HepG2 (cell line): ENCODE data around the gene HOXC4. TPM values are rescaled to one million over a fixed set of nuclear protein-coding genes. Genes with fewer than 3 reads are reported as not detected.

Experiments used
- ATAC-seq: fragments of 200-7000 bp; cut with Tn5 transposase; 3 replicates; pipeline ENCODE4 v1.9.1; 2020; ENCODE audit warnings: mild to moderate bottlenecking, moderate library complexity
- BruUV-seq: library from RNA; stranded (reverse); fragments of 400-500 nt; replicated peaks from 2 replicates; lab custom pipeline; 2021; lab: Mats Ljungman, UMichigan
- CTCF ChIA-PET: fragments of 300-600 bp; formaldehyde crosslinking; extraction: SDS; loops from one replicate; lab custom pipeline; 2021; ENCODE audit warnings: low total read pairs, inconsistent platforms, low intra/inter-chr PET ratio; lab: Yijun Ruan, JAX
- POLR2A ChIA-PET: fragments of 350-600 bp; sonication (Branson Sonifier 250); formaldehyde crosslinking; loops from one replicate; lab custom pipeline; 2020; ENCODE audit warnings: antibody characterized with exemption, inconsistent platforms; lab: Yijun Ruan, JAX
- DNase-seq: peaks from one replicate; pipeline ENCODE4 v3.0.0-alpha.2; 2015; ENCODE audit warnings: low spot score
- FAIRE-seq: peaks from 3 replicates; lab custom pipeline; 2011; peaks lifted over from hg19 to GRCh38; lab: Jason Lieb, UNC
- H2AFZ ChIP-seq: one replicate; pipeline ENCODE4 v1.6.1; 2011; ENCODE audit warnings: low read length, inconsistent platforms
- H3K27ac ChIP-seq: fragments of 300-600 bp; 3 replicates; pipeline ENCODE4 v1.8.0; 2011; ENCODE audit warnings: mixed run types, mild to moderate bottlenecking, mixed read lengths, low read length, inconsistent platforms; ENCODE audit not compliant: insufficient read depth; ENCODE audit errors: extremely low read length
- H3K27me3 ChIP-seq, 2 experiments: fragments of 200-600 bp in 1 of 2; 2 replicates in 1 of 2; 3 replicates in 1 of 2; pipeline versions ENCODE4 v1.6.0 to v1.8.0; 2011; ENCODE audit warnings: low read length in 2 of 2, mild to moderate bottlenecking in 2 of 2, moderate library complexity in 2 of 2, inconsistent platforms in 1 of 2; ENCODE audit not compliant: insufficient read depth in 2 of 2, control insufficient read depth in 1 of 2
- H3K36me3 ChIP-seq, 2 experiments: fragments of 200-600 bp in 1 of 2; replicated peaks in 1 of 2; 2 replicates in 1 of 2; 3 replicates in 1 of 2; pipeline versions ENCODE4 v1.5.1 to v1.8.0; 2011; ENCODE audit warnings: low read length in 2 of 2, inconsistent platforms in 1 of 2; ENCODE audit not compliant: insufficient read depth in 2 of 2, control insufficient read depth in 1 of 2
- H3K4me1 ChIP-seq: 2 replicates; pipeline ENCODE4 v1.5.1; 2012; ENCODE audit warnings: low read length, inconsistent platforms; ENCODE audit not compliant: insufficient read depth
- H3K4me2 ChIP-seq: 2 replicates; pipeline ENCODE4 v1.6.0; 2011; ENCODE audit warnings: low read depth, low read length, inconsistent platforms
- H3K4me3 ChIP-seq, 3 experiments: fragments of 200-600 bp in 1 of 3; sonication (generic), shearing (Covaris generic) in 1 of 3; replicated peaks in 1 of 3; 2 replicates each; pipeline ENCODE4 v1.5.1; 2011 to 2016; ENCODE audit warnings: low read length in 3 of 3, inconsistent platforms in 2 of 3, low read depth in 2 of 3, mild to moderate bottlenecking in 2 of 3, control low read depth in 1 of 3, mixed read lengths in 1 of 3; ENCODE audit not compliant: insufficient read depth in 1 of 3
- H3K79me2 ChIP-seq: one replicate; pipeline ENCODE4 v1.6.1; 2011; ENCODE audit warnings: low read length, inconsistent platforms; ENCODE audit not compliant: insufficient read depth
- H3K9ac ChIP-seq: 2 replicates; pipeline ENCODE4 v1.6.0; 2011; ENCODE audit warnings: mild to moderate bottlenecking, low read depth, low read length, inconsistent platforms; ENCODE audit not compliant: insufficient read depth
- H3K9me3 ChIP-seq: 2 replicates; pipeline ENCODE4 v1.5.1; 2012; ENCODE audit warnings: mild to moderate bottlenecking, low read length
- H4K20me1 ChIP-seq: 2 replicates; pipeline ENCODE4 v1.6.0; 2011; ENCODE audit warnings: inconsistent platforms, mild to moderate bottlenecking, low read length, moderate library complexity; ENCODE audit not compliant: insufficient read depth
- CHCHD3 ChIP-seq: sonication (generic); formaldehyde crosslinking; IDR thresholded peaks from 2 replicates; pipeline ENCODE4 v1.8.0; 2022; ENCODE audit warnings: mild to moderate bottlenecking, missing genetic modification reagents, moderate library complexity
- IKZF1 ChIP-seq: fragments of 450-650 bp; IDR thresholded peaks from 2 replicates; pipeline ENCODE4 v1.7.1; 2016
- IRF9 ChIP-seq: sonication (generic); formaldehyde crosslinking; IDR thresholded peaks from 2 replicates; pipeline ENCODE4 v1.8.0; 2022; ENCODE audit warnings: missing genetic modification reagents, mild to moderate bottlenecking, borderline replicate concordance
- MAFF ChIP-seq: IDR thresholded peaks from 2 replicates; pipeline ENCODE4 v1.6.1; 2011; ENCODE audit warnings: low read depth, low read length, improper control_type of control experiment
- NFE2L1 ChIP-seq: sonication (generic); formaldehyde crosslinking; IDR thresholded peaks from 2 replicates; pipeline ENCODE4 v1.4.0; 2020; ENCODE audit warnings: missing genetic modification reagents, mild to moderate bottlenecking, borderline replicate concordance
- SMAD1 ChIP-seq: sonication (generic); formaldehyde crosslinking; IDR thresholded peaks from 2 replicates; pipeline ENCODE4 v1.4.0; 2020; ENCODE audit warnings: missing genetic modification reagents, low read depth, mild to moderate bottlenecking, borderline replicate concordance
- ZNF609 ChIP-seq: sonication (generic); formaldehyde crosslinking; IDR thresholded peaks from 2 replicates; pipeline ENCODE4 v1.4.0; 2020; ENCODE audit warnings: mild to moderate bottlenecking, missing genetic modification reagents, borderline replicate concordance
- ZNF691 ChIP-seq: sonication (generic); formaldehyde crosslinking; IDR thresholded peaks from 2 replicates; pipeline ENCODE4 v1.4.0; 2020; ENCODE audit warnings: missing genetic modification reagents, low read depth, mild to moderate bottlenecking, borderline replicate concordance
- ZNF776 ChIP-seq: sonication (generic); formaldehyde crosslinking; IDR thresholded peaks from 2 replicates; pipeline ENCODE4 v1.4.0; 2020; ENCODE audit warnings: mild to moderate bottlenecking, missing genetic modification reagents
- ZNF850 ChIP-seq: sonication (generic); formaldehyde crosslinking; conservative IDR thresholded peaks from 2 replicates; pipeline ENCODE4 v1.9.0; 2021; ENCODE audit warnings: mild to moderate bottlenecking, missing genetic modification reagents
- WGBS: methylation state at CpG from one replicate; pipeline ENCODE4 v1.1.6; 2017; ENCODE audit warnings: low lambda C conversion rate; 5-methylcytosine and 5-hydroxymethylcytosine counted together
- in situ Hi-C: cut with HindIII; loops from 2 replicates; pipeline ENCODE4 v1.10.0; 2017; ENCODE audit warnings: low pct_unique_long_range_greater_than_20kb; ENCODE audit not compliant: extremely low pct_ligation_motif_present
- intact Hi-C: fragments of 100-400 bp; cut with micrococcal nuclease; formaldehyde crosslinking; loops from one replicate; pipeline ENCODE4 v1.10.0; 2022; ENCODE audit not compliant: unreplicated experiment
- polyA plus RNA-seq, 8 experiments: library from polyadenylated mRNA; depleted of rRNA in 3 of 8; stranded (reverse) in 7 of 8; unstranded in 1 of 8; fragments of >200 nt; fragmentation: Illumina TruSeq in 4 of 8; extraction: Trizol in 4 of 8; gene quantifications; 2 replicates each; pipeline versions ENCODE4 v1.2.1 to v1.2.3, GENCODE V29; 2011 to 2016; ENCODE audit warnings: low read depth in 4 of 8, missing spikeins in 1 of 8, mixed read lengths in 1 of 8; ENCODE audit not compliant: insufficient read depth in 1 of 8
- total RNA-seq, 5 experiments: library from RNA; depleted of rRNA; stranded (reverse); fragments of >200 nt; fragmentation: Illumina TruSeq; extraction: Trizol; gene quantifications; 2 replicates each; pipeline ENCODE4 v1.2.3, GENCODE V29; 2016; ENCODE audit warnings: low read depth in 1 of 5

HOXC4 gene
- total and polyA plus RNA-seq, 2 of the 13 experiments (the other 11 are each of a cell fraction or from before 2014, with no cell fraction given): not detected

GRCh38 chr12:54066408-54066807, 12.8 kb downstream of the HOXC4 start:
- no peak for ATAC-seq
- no peaks in the 10 kb centered on the region for H3K4me1 ChIP-seq
- no peaks in the 10 kb centered on the region for H3K36me3 ChIP-seq
- H3K9ac ChIP-seq: no peak overlapping the region
- in situ Hi-C loops (no loop called here), intact Hi-C loops (no loop called here)
- H3K4me3 ChIP-seq: no peak overlapping the region
- 0% methylated on average over 1 of the region's 1 CpG for WGBS
- H3K27ac ChIP-seq: no peak overlapping the region
- CTCF ChIA-PET: no interaction called here
- FAIRE-seq: no peak
- POLR2A ChIA-PET: no interaction called here
- no peak overlapping the region for H3K4me2 ChIP-seq
- DNase-seq: no peak
- no peaks in the 10 kb centered on the region for H3K27me3 ChIP-seq
- no peak overlapping the region for H2AFZ ChIP-seq
- no peaks in the 10 kb centered on the region for H3K79me2 ChIP-seq
- H3K9me3 ChIP-seq: no peaks in the 10 kb centered on the region
- no peak for TF ChIP-seq ZNF691 (CRISPR knock-in tag)
- TF ChIP-seq ZNF850 (CRISPR knock-in tag): no peak
- no peak for TF ChIP-seq ZNF609 (CRISPR knock-in tag)
- no peak for TF ChIP-seq NFE2L1 (CRISPR knock-in tag)
- TF ChIP-seq MAFF: no peak
- TF ChIP-seq ZNF776 (CRISPR knock-in tag): no peak
- TF ChIP-seq CHCHD3 (CRISPR knock-in tag): no peak
- TF ChIP-seq IRF9: no peak
- TF ChIP-seq SMAD1: no peak
- TF ChIP-seq IKZF1: no peak
- TF ChIP-seq, all 625 proteins: peak for 0
- no TSS peak for BruUV-seq
- no peaks in the 10 kb centered on the region for H4K20me1 ChIP-seq
